Measurements from ENCODE around the gene ALDH16A1.
"Not testable (repeated sequence)": the region's sequence is repeated elsewhere in the genome, so short reads cannot be mapped to it uniquely, and the experiment has no call there.

ALDH16A1 gene

DNA sequence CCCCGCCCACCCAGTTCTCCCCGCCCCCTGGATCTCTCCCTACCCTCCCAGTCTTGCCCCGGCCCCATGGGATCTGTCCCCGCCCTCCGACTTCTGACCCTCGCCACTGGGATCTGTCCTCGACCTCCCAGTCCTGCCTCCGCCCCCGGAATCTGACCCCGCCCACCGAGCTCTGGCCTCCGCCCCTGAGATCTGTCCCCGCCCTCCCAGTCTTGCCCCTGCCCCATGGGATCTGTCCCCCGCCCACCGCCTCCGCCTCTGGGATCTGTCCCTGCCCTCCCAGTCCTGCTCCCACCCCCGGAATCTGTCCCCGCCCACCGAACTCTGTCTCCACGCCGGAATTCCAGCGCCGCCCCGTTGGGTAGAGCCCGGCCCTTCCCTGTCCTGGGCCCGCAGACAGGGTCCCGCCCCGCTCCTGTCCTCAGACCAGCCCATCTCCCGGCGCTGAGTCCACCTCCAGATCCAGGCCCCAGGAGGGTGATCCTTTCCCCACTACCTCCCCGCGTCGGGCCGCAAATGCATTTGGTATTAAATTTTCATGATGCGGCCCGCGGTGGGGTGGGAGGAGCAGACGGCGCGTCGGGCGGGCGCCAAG lies 10.2 kb upstream of the ALDH16A1 start:
- Histone ChIP-seq H3K4me1 (ENCODE audit: insufficient read depth, low read length) (no peaks in the 10 kb centered on the region), H3K27ac (ENCODE audit: low read depth, low read length) (no peak overlapping the region)

DNA sequence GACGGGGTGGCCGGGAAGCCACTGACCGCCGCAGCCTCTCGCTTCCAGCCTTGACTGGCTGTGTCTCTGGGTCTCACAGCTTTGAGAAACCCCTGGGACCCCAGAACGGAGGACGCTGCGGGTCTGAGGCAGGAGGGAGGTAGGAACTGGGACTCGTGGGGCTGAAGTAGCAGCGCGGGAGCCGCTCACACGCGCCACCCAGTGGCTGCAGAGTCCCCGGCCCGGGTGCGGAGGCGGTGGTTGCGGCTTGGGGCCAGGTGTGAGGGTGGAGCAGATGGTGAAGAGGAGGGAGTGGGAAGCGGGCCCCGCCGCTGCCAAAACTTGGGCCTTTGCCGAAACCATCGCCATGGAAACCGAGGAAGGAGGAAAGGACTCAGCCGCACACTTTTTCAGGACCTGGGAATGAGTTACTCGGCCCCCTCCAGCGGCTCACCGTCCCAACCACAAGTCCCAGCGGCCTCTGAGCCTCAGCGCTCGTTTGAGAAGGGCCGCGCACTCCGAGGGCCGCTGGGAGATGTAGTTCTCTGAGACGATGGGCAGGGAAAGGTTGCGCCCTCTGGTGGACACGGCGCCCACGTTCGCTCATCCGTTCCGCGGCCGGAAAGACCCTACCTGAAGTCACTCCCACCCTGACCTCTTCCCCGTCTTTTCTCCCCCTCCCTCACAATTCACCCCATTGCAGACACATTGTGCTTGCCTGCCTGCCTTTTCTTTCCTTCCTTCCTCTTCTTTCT lies 9.5 kb upstream of the ALDH16A1 start:
- Histone ChIP-seq H3K36me3 (ENCODE audit: insufficient read depth, low read length) (peaks cover 5% of the 10 kb centered on the region), H3K4me1 (ENCODE audit: insufficient read depth, low read length) (no peaks in the 10 kb centered on the region), H3K9me3 (ENCODE audit: low read length) (no peaks in the 10 kb centered on the region), H3K27ac (ENCODE audit: low read depth, low read length) (no peak overlapping the region), H3K27me3 (ENCODE audit: control insufficient read depth in 1 of 2, insufficient read depth in 2 of 2, low read length in 2 of 2) (peaks cover 23 to 45% of the 10 kb centered on the region in 2 donors), H3K9ac (ENCODE audit: low read length) (no peak overlapping the region), H3K4me3 (ENCODE audit: low read depth in 1 of 2, low read length in 2 of 2) (peak overlapping the region; percentile 57 to 67)

More for the DNA sequence above, 10.2 kb upstream of the ALDH16A1 start:
- Histone ChIP-seq H3K9me3 (ENCODE audit: low read length) (no peaks in the 10 kb centered on the region), H3K27me3 (ENCODE audit: control insufficient read depth in 1 of 2, insufficient read depth in 2 of 2, low read length in 2 of 2) (peaks cover 23 to 51% of the 10 kb centered on the region in 2 donors), H3K9ac (ENCODE audit: low read length) (no peak overlapping the region), H3K36me3 (ENCODE audit: insufficient read depth, low read length) (peaks cover 4% of the 10 kb centered on the region), H3K4me3 (ENCODE audit: low read depth in 1 of 2, low read length in 2 of 2) (peak overlapping the region; percentile 57 to 67)

GRCh38 chr19:49444100-49444700 lies 8.8 kb upstream of the ALDH16A1 start:
- not testable (repeated sequence) for H3K27ac ChIP-seq (ENCODE audit: low read depth, low read length); H3K9me3 ChIP-seq (ENCODE audit: low read length); H3K4me1 ChIP-seq (ENCODE audit: insufficient read depth, low read length); H3K4me3 ChIP-seq (ENCODE audit: low read depth in 1 of 2, low read length in 2 of 2); H3K9ac ChIP-seq (ENCODE audit: low read length)
- Histone ChIP-seq H3K36me3 (ENCODE audit: insufficient read depth, low read length) (peaks cover 12% of the 10 kb centered on the region), H3K27me3 (ENCODE audit: control insufficient read depth in 1 of 2, insufficient read depth in 2 of 2, low read length in 2 of 2) (peaks cover 17 to 39% of the 10 kb centered on the region in 2 donors)

DNA sequence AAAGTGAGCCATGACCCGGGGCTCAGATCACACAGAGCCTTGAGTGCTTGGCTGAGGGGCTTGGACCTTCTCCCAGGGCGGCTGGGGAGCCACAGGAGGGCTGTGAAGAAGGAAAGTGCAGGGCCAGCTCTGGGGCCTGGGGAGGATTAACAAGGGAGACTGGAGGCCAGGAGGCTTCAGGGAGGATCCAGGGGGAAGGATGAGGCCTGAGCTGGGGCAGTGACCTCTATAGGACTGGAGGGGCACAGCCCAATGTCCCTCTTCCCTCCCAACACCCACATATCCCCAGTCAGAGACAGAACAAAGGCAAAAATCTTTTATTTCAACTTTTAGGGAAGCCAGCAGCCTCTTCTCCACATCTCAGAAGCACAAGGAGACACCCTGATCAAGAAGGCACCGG lies 7.0 kb upstream of the ALDH16A1 start:
- H3K36me3 ChIP-seq (ENCODE audit: insufficient read depth, low read length): peaks cover 15% of the 10 kb centered on the region
- H3K27ac ChIP-seq (ENCODE audit: low read depth, low read length): no peak overlapping the region
- H3K4me3 ChIP-seq (ENCODE audit: low read depth in 1 of 2, low read length in 2 of 2): no peak overlapping the region
- H3K4me1 ChIP-seq (ENCODE audit: insufficient read depth, low read length): peaks cover 3% of the 10 kb centered on the region
- H3K9me3 ChIP-seq (ENCODE audit: low read length): no peaks in the 10 kb centered on the region
- H3K27me3 ChIP-seq (ENCODE audit: control insufficient read depth in 1 of 2, insufficient read depth in 2 of 2, low read length in 2 of 2): peaks cover 7 to 21% of the 10 kb centered on the region in 2 donors
- H3K9ac ChIP-seq (ENCODE audit: low read length): no peak overlapping the region

GRCh38 chr19:49447485-49448431 lies 5.3 kb upstream of the ALDH16A1 start:
- Histone ChIP-seq H3K9me3 (ENCODE audit: low read length) (no peaks in the 10 kb centered on the region), H3K27me3 (ENCODE audit: control insufficient read depth in 1 of 2, insufficient read depth in 2 of 2, low read length in 2 of 2) (peaks cover 0 to 6% of the 10 kb centered on the region in 2 donors), H3K9ac (ENCODE audit: low read length) (no peak overlapping the region), H3K4me1 (ENCODE audit: insufficient read depth, low read length) (peaks cover 3% of the 10 kb centered on the region), H3K4me3 (ENCODE audit: low read depth in 1 of 2, low read length in 2 of 2) (no peak overlapping the region), H3K27ac (ENCODE audit: low read depth, low read length) (no peak overlapping the region), H3K36me3 (ENCODE audit: insufficient read depth, low read length) (peaks cover 15% of the 10 kb centered on the region)

GRCh38 chr19:49448432-49448786 lies 4.6 kb upstream of the ALDH16A1 start:
- no peak overlapping the region for H3K4me3 ChIP-seq (ENCODE audit: low read depth in 1 of 2, low read length in 2 of 2)
- H3K36me3 ChIP-seq (ENCODE audit: insufficient read depth, low read length): peaks cover 15% of the 10 kb centered on the region
- H3K4me1 ChIP-seq (ENCODE audit: insufficient read depth, low read length): peaks cover 3% of the 10 kb centered on the region
- H3K27me3 ChIP-seq (ENCODE audit: control insufficient read depth in 1 of 2, insufficient read depth in 2 of 2, low read length in 2 of 2): no peaks in the 10 kb centered on the region
- no peaks in the 10 kb centered on the region for H3K9me3 ChIP-seq (ENCODE audit: low read length)
- H3K27ac ChIP-seq (ENCODE audit: low read depth, low read length): no peak overlapping the region
- no peak overlapping the region for H3K9ac ChIP-seq (ENCODE audit: low read length)

- peaks cover 12% of the 10 kb centered on the region for H3K4me1 ChIP-seq (ENCODE audit: insufficient read depth, low read length)
These were observed 2.6 kb upstream of the ALDH16A1 start for GRCh38 chr19:49450405-49450804.

DNA sequence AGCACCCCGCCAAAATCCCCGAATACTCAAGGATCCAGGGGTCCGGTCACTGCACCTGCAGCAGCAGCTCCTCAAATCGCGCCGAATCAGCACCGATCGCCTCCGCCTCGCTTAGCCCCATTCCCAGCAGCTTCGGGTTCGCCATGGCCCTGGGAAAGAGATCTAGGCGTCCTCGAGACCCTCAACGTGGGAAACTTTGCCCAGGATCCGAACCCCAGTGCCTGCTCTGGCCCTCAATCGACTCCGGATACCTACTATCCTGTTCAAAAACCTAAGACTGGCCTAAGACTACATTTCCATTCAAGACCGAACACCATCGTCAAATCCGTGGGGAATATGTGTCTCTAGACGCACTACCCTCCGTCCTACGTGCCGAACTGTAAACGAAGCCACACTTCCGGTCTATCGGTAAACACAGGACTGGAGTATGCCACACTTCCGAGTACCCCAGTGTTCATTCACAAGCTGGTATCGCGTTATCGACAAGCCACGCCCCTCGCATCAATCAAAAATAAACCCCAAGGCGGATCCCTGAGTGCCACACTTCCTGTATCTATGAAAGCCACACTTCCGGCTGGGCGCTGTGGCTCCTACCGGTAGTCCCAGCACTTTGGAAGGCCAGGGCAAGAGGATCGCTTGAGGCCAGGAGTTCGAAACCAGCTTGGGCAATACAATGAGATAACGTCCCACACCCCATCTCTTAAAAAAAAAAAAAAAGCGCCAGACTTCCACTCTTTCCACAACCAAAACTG lies 1.4 kb upstream of the ALDH16A1 start, which contains the start of gene PIH1D1:
Gene PIH1D1, minus strand, starts transcription at position 385 of the 752 bp plus-strand sequence. Its CDS starts 240 bp downstream, at position 145.
- Histone ChIP-seq H3K27ac (ENCODE audit: low read depth, low read length) (peak within 1 kb of the TSS; percentile 75), H3K4me3 (ENCODE audit: low read depth in 1 of 2, low read length in 2 of 2) (peak within 1 kb of the TSS; percentile 76 to 91), H3K9me3 (ENCODE audit: low read length) (no peaks in the 10 kb centered on the region), H3K9ac (ENCODE audit: low read length) (peak within 1 kb of the TSS; percentile 81), H3K4me1 (ENCODE audit: insufficient read depth, low read length) (peaks cover 12% of the 10 kb centered on the region), H3K27me3 (ENCODE audit: control insufficient read depth in 1 of 2, insufficient read depth in 2 of 2, low read length in 2 of 2) (no peaks in the 10 kb centered on the region), H3K36me3 (ENCODE audit: insufficient read depth, low read length) (peaks cover 12% of the 10 kb centered on the region)

More at GRCh38 chr19:49450405-49450804, 2.6 kb upstream of the ALDH16A1 start:
- H3K9ac ChIP-seq (ENCODE audit: low read length): no peak overlapping the region
- H3K36me3 ChIP-seq (ENCODE audit: insufficient read depth, low read length): peaks cover 15% of the 10 kb centered on the region
- H3K27ac ChIP-seq (ENCODE audit: low read depth, low read length): no peak overlapping the region
- peak overlapping the region in 1 of 2 donors; percentile 91 for H3K4me3 ChIP-seq (ENCODE audit: low read depth in 1 of 2, low read length in 2 of 2)
- H3K9me3 ChIP-seq (ENCODE audit: low read length): no peaks in the 10 kb centered on the region
- no peaks in the 10 kb centered on the region for H3K27me3 ChIP-seq (ENCODE audit: control insufficient read depth in 1 of 2, insufficient read depth in 2 of 2, low read length in 2 of 2)

DNA sequence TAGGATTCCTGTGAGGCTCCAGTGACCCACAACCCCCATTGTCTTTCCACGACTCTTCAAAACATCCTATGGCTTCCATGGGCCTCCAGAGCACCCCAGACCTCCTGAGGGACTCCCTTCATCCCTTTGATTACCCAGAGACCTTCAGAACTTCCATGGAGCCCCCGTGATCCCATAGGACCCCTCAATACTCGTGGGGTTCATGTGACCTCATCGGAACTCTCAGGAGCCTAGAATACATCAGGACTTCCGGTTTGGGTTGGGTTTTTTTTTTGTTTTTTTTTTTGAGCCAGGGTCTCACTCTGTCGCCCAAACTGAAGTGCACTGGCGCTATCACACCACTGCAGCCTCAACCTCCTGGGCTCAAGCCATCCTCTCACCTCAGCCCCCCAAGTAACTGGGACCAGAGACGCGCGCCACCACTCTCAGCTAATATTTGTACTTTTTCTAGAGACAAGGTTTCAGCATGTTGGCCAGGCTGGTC lies 774 bp downstream of the ALDH16A1 start:
- no peaks in the 10 kb centered on the region for H3K9me3 ChIP-seq (ENCODE audit: low read length)
- peak overlapping the region; percentile 86 for H3K9ac ChIP-seq (ENCODE audit: low read length)
- no peaks in the 10 kb centered on the region for H3K27me3 ChIP-seq (ENCODE audit: control insufficient read depth in 1 of 2, insufficient read depth in 2 of 2, low read length in 2 of 2)
- peaks cover 7% of the 10 kb centered on the region for H3K36me3 ChIP-seq (ENCODE audit: insufficient read depth, low read length)
- peaks cover 12% of the 10 kb centered on the region for H3K4me1 ChIP-seq (ENCODE audit: insufficient read depth, low read length)
- H3K4me3 ChIP-seq (ENCODE audit: low read depth in 1 of 2, low read length in 2 of 2): peak overlapping the region; percentile 40 to 80
- peak overlapping the region; percentile 75 for H3K27ac ChIP-seq (ENCODE audit: low read depth, low read length)

DNA sequence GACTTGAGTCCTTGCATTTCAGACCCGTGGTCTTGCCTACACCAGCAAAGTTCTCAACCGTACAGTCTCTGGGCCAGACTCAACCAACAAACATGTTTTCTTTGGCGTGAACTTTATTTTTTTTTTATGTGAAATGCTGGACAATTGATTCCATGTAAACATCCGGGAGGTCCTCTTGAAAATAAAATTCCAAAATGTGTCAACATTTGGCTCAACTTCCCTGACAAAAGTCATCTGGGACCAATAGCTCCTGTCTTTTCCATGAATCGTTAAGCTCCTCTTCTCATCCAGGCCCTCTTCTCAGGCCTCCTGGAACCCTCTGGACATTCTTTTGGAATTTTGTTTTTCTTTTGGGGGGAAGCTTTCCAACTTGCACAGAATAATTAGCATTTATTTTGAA lies 2.7 kb downstream of the ALDH16A1 start:
- Histone ChIP-seq H3K9ac (ENCODE audit: low read length) (no peak overlapping the region), H3K4me3 (ENCODE audit: low read depth in 1 of 2, low read length in 2 of 2) (no peak overlapping the region), H3K27ac (ENCODE audit: low read depth, low read length) (no peak overlapping the region), H3K36me3 (ENCODE audit: insufficient read depth, low read length) (no peaks in the 10 kb centered on the region), H3K4me1 (ENCODE audit: insufficient read depth, low read length) (peaks cover 9% of the 10 kb centered on the region), H3K27me3 (ENCODE audit: control insufficient read depth in 1 of 2, insufficient read depth in 2 of 2, low read length in 2 of 2) (no peaks in the 10 kb centered on the region), H3K9me3 (ENCODE audit: low read length) (no peaks in the 10 kb centered on the region)

Measured in muscle layer of colon (tissue), 2 donors.